ENCODE data around the gene RTEL1. TPM values are rescaled to one million over a fixed set of nuclear protein-coding genes. Genes with fewer than 3 reads are reported as not detected.
"Not testable (repeated sequence)": the region's sequence is repeated elsewhere in the genome, so short reads cannot be mapped to it uniquely, and the experiment has no call there.

RTEL1 gene
- total and polyA plus RNA-seq, 8 donors: 7.6 to 70.4 (median 16.1) TPM

DNA sequence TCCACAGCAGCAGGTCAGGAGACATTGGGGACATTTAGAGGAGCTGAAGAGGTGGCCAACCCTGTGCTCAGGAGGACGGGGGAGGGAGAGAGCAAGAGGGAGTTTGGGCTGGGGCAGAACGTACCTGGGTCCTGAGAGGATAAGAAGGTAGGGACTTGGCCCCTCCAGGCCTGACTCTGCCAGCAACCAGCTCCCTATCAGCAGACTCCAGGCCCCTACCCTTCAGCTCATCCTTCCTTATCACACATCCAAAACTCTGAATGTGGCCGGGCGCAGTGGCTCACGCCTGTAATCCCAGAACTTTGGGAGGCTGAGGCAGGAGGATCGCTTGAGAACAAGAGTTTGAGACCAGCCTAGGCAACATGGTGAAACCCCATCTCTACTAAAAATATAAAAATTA is 9.9 kb upstream of the RTEL1 start:
- intact Hi-C loops (cut with DNase I; ENCODE audit: low total_unique reads): no loop called here
- Histone ChIP-seq H3K27ac (no peak overlapping the region), H3K36me3 (no peaks in the 10 kb centered on the region), H3K4me1 (peaks cover 16 to 22% (median 21%) of the 10 kb centered on the region in 4 donors), H3K4me3 (no peak overlapping the region), H3K27me3 (peaks cover 0 to 22% (median 16%) of the 10 kb centered on the region in 3 donors), H3K9me3 (no peaks in the 10 kb centered on the region)
- TF ChIP-seq, protein P1, sequence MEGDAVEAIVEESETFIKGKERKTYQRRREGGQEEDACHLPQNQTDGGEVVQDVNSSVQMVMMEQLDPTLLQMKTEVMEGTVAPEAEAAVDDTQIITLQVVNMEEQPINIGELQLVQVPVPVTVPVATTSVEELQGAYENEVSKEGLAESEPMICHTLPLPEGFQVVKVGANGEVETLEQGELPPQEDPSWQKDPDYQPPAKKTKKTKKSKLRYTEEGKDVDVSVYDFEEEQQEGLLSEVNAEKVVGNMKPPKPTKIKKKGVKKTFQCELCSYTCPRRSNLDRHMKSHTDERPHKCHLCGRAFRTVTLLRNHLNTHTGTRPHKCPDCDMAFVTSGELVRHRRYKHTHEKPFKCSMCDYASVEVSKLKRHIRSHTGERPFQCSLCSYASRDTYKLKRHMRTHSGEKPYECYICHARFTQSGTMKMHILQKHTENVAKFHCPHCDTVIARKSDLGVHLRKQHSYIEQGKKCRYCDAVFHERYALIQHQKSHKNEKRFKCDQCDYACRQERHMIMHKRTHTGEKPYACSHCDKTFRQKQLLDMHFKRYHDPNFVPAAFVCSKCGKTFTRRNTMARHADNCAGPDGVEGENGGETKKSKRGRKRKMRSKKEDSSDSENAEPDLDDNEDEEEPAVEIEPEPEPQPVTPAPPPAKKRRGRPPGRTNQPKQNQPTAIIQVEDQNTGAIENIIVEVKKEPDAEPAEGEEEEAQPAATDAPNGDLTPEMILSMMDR (IDR thresholded peaks at IDR 0.05): no peak
- no peak for TF ChIP-seq POLR2A (IDR thresholded peaks at IDR 0.05)
- TF ChIP-seq EP300 (IDR thresholded peaks at IDR 0.05): no peak
- TF ChIP-seq POLR2AphosphoS5 (IDR thresholded peaks at IDR 0.05): no peak
- no peak for DNase-seq
- whole genome bisulfite sequencing, 5 donors: 83 to 94% (median 89%) methylated on average over 6 of the region's 6 CpGs

DNA sequence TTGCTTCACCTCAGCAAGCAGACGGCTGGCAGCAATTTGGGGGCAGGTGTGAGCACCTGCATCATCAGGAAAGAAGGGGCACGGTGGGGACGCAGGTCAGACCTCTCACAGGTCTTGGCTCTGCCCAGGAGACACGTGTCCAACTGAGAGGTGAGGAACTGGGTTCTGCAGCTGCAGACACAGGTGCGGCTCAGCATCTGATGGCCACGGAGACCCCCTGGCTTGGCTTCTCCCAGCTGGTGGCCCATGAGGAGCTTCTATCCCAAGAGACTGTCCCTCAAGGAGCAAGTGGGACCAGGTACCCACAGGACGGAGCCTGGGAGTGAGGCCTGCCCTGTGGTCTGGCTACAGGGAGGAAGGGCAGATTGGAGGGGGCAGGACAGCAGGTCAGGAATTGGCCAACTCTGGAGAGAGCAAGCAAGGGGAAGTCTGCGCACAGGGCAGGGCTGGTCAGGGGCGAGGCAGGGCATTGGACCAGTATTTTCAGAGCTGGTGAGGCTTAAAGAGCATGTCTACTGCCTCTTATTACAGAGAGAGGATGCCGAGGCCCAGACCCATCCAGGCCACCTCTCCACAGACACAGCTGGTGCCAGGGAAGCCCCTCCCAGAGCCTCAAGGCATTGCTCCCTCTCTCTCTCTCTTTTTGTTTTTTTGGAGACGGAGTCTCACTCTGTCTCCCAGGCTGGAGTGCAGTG is 9.1 kb upstream of the RTEL1 start:
- Histone ChIP-seq H3K9me3 (no peaks in the 10 kb centered on the region), H3K36me3 (no peaks in the 10 kb centered on the region), H3K4me3 (no peak overlapping the region), H3K27ac (no peak overlapping the region), H3K27me3 (peaks cover 0 to 31% (median 16%) of the 10 kb centered on the region in 3 donors), H3K4me1 (peaks cover 23 to 30% (median 28%) of the 10 kb centered on the region in 4 donors)
- intact Hi-C loops (cut with DNase I; ENCODE audit: low total_unique reads): no loop called here
- TF ChIP-seq POLR2A (IDR thresholded peaks at IDR 0.05) (no peak), POLR2AphosphoS5 (IDR thresholded peaks at IDR 0.05) (no peak), EP300 (IDR thresholded peaks at IDR 0.05) (no peak)
- TF ChIP-seq, protein P1 (IDR thresholded peaks at IDR 0.05): no peak
- 80 to 86% (median 81%) methylated on average over 10 to 11 of the region's 11 CpGs for WGBS, 5 donors
- no peak for DNase-seq

DNA sequence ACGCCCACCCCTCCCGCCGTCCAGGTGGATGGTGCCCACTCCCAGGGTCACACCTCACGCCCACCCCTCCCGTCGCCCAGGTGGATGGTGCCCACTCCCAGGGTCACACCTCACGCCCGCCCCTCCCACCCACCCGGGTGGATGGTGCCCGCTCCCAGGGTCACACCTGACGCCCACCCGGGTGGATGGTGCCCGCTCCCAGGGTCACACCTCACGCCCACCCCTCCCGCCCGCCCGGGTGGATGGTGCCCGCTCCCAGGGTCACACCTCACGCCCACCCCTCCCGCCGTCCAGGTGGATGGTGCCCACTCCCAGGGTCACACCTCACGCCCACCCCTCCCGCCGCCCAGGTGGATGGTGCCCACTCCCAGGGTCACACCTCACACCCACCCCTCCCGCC is 7.6 kb upstream of the RTEL1 start:
- intact Hi-C loops (cut with DNase I; ENCODE audit: low total_unique reads); H3K9me3 ChIP-seq; H3K36me3 ChIP-seq; DNase-seq; H3K4me3 ChIP-seq; H3K27ac ChIP-seq: not testable (repeated sequence)
- H3K4me1 ChIP-seq: peaks cover 25 to 33% (median 29%) of the 10 kb centered on the region in 4 donors
- H3K27me3 ChIP-seq: peaks cover 0 to 33% (median 16%) of the 10 kb centered on the region in 3 donors
- WGBS, 5 donors: 86 to 100% (median 87%) methylated on average over 1 to 25 of the region's 25 CpGs

DNA sequence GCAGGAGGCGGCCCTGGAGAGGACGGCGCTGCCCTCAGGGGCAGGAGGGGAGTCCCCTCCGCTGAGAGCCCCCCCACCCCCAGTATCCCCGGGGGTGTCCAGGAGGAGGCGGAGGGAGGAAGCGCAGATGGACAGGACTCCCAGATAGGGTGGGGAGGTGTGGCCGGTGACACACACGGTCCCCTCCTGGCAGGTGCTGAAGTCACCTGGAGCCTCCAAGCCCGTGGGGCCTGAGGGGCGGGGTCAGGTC is 6.2 kb upstream of the RTEL1 start:
- peak overlapping the region; percentile 60 to 78 (median 65) for H3K4me3 ChIP-seq
- WGBS, 5 donors: 4 to 19% (median 18%) methylated on average over 5 to 11 of the region's 11 CpGs
- intact Hi-C loops (cut with DNase I; ENCODE audit: low total_unique reads): no loop called here

DNA sequence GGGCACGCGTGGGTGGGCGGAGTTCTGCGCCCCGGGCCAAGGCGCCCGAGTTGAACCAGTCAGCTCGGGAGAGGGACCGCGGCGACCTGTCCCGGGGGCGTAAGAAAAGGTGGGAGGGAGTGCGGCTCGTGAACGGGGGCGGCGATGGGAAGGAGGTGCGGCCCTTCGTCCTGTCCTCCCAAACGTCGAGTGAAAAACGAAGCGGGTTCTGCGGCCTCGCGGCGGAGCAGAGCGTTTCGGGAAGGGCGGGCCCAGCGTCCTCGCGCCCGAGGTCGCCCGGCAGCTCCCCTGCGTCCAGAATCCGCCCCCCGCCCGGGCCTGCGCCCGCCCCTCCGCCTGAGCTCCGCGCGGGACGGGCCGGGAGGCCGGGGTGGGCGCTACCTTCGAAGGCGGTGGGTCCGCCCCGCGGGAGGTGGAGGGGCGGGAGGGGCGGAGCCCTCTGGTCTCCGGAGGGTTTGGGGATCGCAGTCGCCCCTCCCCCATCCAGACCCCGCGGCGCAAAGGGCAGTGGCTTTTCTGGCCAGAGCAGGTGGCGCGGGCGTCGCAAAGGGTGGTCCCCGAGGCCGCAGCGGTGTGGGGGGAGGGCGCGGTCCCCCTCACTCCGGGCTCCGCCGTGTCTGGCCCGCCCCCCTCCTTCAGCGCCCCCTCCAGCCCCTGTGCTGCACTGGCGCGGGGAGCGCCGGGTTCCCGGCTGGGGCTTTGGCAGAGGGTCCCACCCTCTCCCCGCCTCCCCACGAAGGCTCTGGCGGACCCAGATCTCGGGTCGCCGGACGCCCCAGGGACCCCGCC is 5.7 kb upstream of the RTEL1 start:
- H3K4me3 ChIP-seq: peak overlapping the region; percentile 60 to 78 (median 65)
- intact Hi-C loops (cut with DNase I; ENCODE audit: low total_unique reads): no loop called here
- H3K27ac ChIP-seq: peak overlapping the region; percentile 1 to 72 (median 50)

More for the DNA sequence above, 6.2 kb upstream of the RTEL1 start:
- Histone ChIP-seq H3K27ac (peak overlapping the region in 3 of 5 donors; percentile 50 to 72 (median 64)), H3K4me1 (peaks cover 25 to 36% (median 29%) of the 10 kb centered on the region in 4 donors), H3K9me3 (no peaks in the 10 kb centered on the region), H3K36me3 (no peaks in the 10 kb centered on the region), H3K27me3 (peaks cover 0 to 33% (median 16%) of the 10 kb centered on the region in 3 donors)
- TF ChIP-seq POLR2A (IDR thresholded peaks at IDR 0.05) (no peak), POLR2AphosphoS5 (IDR thresholded peaks at IDR 0.05) (no peak)
- DNase-seq: no peak

More for the DNA sequence above, 5.7 kb upstream of the RTEL1 start:
- peaks cover 25 to 41% (median 33%) of the 10 kb centered on the region in 4 donors for H3K4me1 ChIP-seq
- TF ChIP-seq POLR2AphosphoS5 (IDR thresholded peaks at IDR 0.05) (no peak), EP300 (IDR thresholded peaks at IDR 0.05) (no peak), POLR2A (IDR thresholded peaks at IDR 0.05) (no peak)
- TF ChIP-seq, protein P1 (IDR thresholded peaks at IDR 0.05): no peak
- 0 to 4% (median 1%) methylated on average over 16 to 90 of the region's 91 CpGs for WGBS, 5 donors
- DNase-seq: peak in 1 of 2 donors; percentile 78
- peaks cover 0 to 33% (median 16%) of the 10 kb centered on the region in 3 donors for H3K27me3 ChIP-seq
- no peaks in the 10 kb centered on the region for H3K9me3 ChIP-seq
- H3K36me3 ChIP-seq: no peaks in the 10 kb centered on the region
